ENCODE data around the gene TRPT1. TPM values are rescaled to one million over a fixed set of nuclear protein-coding genes. Genes with fewer than 3 reads are reported as not detected.

Gene TRPT1
- total RNA-seq, 2 experiments from 2014 or later, result 40.6 to 49.0 TPM

GRCh38 chr11:64198511-64198910, 27.5 kb downstream of the TRPT1 start:
- H3K4me1 ChIP-seq (ENCODE audit: insufficient read depth, low read length, poor library complexity, severe bottlenecking), result no peaks in the 10 kb centered on the region
- TF ChIP-seq CTCF (conservative IDR thresholded peaks at IDR 0.05; ENCODE audit: low read length) (no peak), EZH2phosphoT487 (IDR thresholded peaks at IDR 0.05; ENCODE audit: borderline replicate concordance, low read depth, low read length) (no peak)
- no TSS peak for BruUV-seq (replicated peaks)
- ChIA-PET CTCF (ENCODE audit: unreplicated experiment) (no interaction called here), POLR2A (no interaction called here)
- H3K79me2 ChIP-seq (ENCODE audit: insufficient read depth, low read depth, low read length), result no peaks in the 10 kb centered on the region
- H2AFZ ChIP-seq (ENCODE audit: low read length), result no peak overlapping the region
- no peak overlapping the region for H3K4me2 ChIP-seq (ENCODE audit: low read length)
- intact Hi-C loops (cut with micrococcal nuclease; ENCODE audit: unreplicated experiment), result no loop called here
- no peaks in the 10 kb centered on the region for H3K9me3 ChIP-seq (ENCODE audit: low read length)
- H3K9me2 ChIP-seq (ENCODE audit: insufficient read depth, low read length), result no peaks in the 10 kb centered on the region
- H3K36me3 ChIP-seq (ENCODE audit: insufficient read depth, low read length), result peaks cover 39% of the 10 kb centered on the region
- H3K27ac ChIP-seq (ENCODE audit: low read depth, low read length, poor library complexity, severe bottlenecking), result no peak overlapping the region
- H4K20me1 ChIP-seq (ENCODE audit: insufficient read depth, low read length), result peaks cover 6% of the 10 kb centered on the region; the same call in 1 of the 2 replicates
- DNase-seq (ENCODE audit: low spot score), result no peak
- H3K4me3 ChIP-seq (ENCODE audit: low read depth, low read length, poor library complexity, severe bottlenecking), result no peak overlapping the region

GRCh38 chr11:64196626-64197025, 29.4 kb downstream of the TRPT1 start:
- no TSS peak for BruUV-seq (replicated peaks)
- Histone ChIP-seq H3K36me3 (ENCODE audit: insufficient read depth, low read length) (peaks cover 21% of the 10 kb centered on the region), H3K9me2 (ENCODE audit: insufficient read depth, low read length) (no peaks in the 10 kb centered on the region), H3K4me3 (ENCODE audit: low read depth, low read length, poor library complexity, severe bottlenecking) (no peak overlapping the region), H3K27ac (ENCODE audit: low read depth, low read length, poor library complexity, severe bottlenecking) (no peak overlapping the region), H3K9me3 (ENCODE audit: low read length) (no peaks in the 10 kb centered on the region), H2AFZ (ENCODE audit: low read length) (no peak overlapping the region), H3K4me2 (ENCODE audit: low read length) (no peak overlapping the region), H3K4me1 (ENCODE audit: insufficient read depth, low read length, poor library complexity, severe bottlenecking) (no peaks in the 10 kb centered on the region), H3K79me2 (ENCODE audit: insufficient read depth, low read depth, low read length) (no peaks in the 10 kb centered on the region; the same call in 1 of the 2 replicates), H4K20me1 (ENCODE audit: insufficient read depth, low read length) (peaks cover 15% of the 10 kb centered on the region)
- ChIA-PET POLR2A (interaction anchor here (1.7 kb wide), 2 partner anchors 9 to 10 kb away, joined by 3 to 5 read pairs; partner anchors contain the start of gene FERMT3), CTCF (ENCODE audit: unreplicated experiment) (no interaction called here)
- intact Hi-C loops (cut with micrococcal nuclease; ENCODE audit: unreplicated experiment), result no loop called here
- TF ChIP-seq CTCF (conservative IDR thresholded peaks at IDR 0.05; ENCODE audit: low read length) (no peak), EZH2phosphoT487 (IDR thresholded peaks at IDR 0.05; ENCODE audit: borderline replicate concordance, low read depth, low read length) (no peak)
- no peak for DNase-seq (ENCODE audit: low spot score)

- Histone ChIP-seq H3K79me2 (ENCODE audit: insufficient read depth, low read depth, low read length) (no peaks in the 10 kb centered on the region; the same call in 1 of the 2 replicates), H3K4me2 (ENCODE audit: low read length) (no peak overlapping the region), H3K27ac (ENCODE audit: low read depth, low read length, poor library complexity, severe bottlenecking) (no peak overlapping the region), H2AFZ (ENCODE audit: low read length) (no peak overlapping the region), H3K9me2 (ENCODE audit: insufficient read depth, low read length) (no peaks in the 10 kb centered on the region), H3K4me3 (ENCODE audit: low read depth, low read length, poor library complexity, severe bottlenecking) (no peak overlapping the region), H4K20me1 (ENCODE audit: insufficient read depth, low read length) (peaks cover 35% of the 10 kb centered on the region), H3K36me3 (ENCODE audit: insufficient read depth, low read length) (no peaks in the 10 kb centered on the region; the same call in none of the 2 replicates), H3K4me1 (ENCODE audit: insufficient read depth, low read length, poor library complexity, severe bottlenecking) (no peaks in the 10 kb centered on the region), H3K9me3 (ENCODE audit: low read length) (no peaks in the 10 kb centered on the region)
- TF ChIP-seq CTCF (conservative IDR thresholded peaks at IDR 0.05; ENCODE audit: low read length), result no peak
- no peak for TF ChIP-seq EZH2phosphoT487 (IDR thresholded peaks at IDR 0.05; ENCODE audit: borderline replicate concordance, low read depth, low read length)
- no TSS peak for BruUV-seq (replicated peaks)
- CTCF ChIA-PET (ENCODE audit: unreplicated experiment), result no interaction called here
- POLR2A ChIA-PET, result interaction anchor here (0.6 to 0.7 kb wide), 2 partner anchors 30 to 68 kb away, joined by 3 to 5 read pairs; no protein-coding TSS in a partner anchor
- intact Hi-C loops (cut with micrococcal nuclease; ENCODE audit: unreplicated experiment), result no loop called here
- DNase-seq (ENCODE audit: low spot score), result no peak
These were observed 33.6 kb downstream of the TRPT1 start for GRCh38 chr11:64192434-64192833.
